Measurements from ENCODE around the gene DRAM2.

GRCh38 chr1:111176678-111177077 is 36.8 kb upstream of the DRAM2 start:
- TF ChIP-seq, protein P1, sequence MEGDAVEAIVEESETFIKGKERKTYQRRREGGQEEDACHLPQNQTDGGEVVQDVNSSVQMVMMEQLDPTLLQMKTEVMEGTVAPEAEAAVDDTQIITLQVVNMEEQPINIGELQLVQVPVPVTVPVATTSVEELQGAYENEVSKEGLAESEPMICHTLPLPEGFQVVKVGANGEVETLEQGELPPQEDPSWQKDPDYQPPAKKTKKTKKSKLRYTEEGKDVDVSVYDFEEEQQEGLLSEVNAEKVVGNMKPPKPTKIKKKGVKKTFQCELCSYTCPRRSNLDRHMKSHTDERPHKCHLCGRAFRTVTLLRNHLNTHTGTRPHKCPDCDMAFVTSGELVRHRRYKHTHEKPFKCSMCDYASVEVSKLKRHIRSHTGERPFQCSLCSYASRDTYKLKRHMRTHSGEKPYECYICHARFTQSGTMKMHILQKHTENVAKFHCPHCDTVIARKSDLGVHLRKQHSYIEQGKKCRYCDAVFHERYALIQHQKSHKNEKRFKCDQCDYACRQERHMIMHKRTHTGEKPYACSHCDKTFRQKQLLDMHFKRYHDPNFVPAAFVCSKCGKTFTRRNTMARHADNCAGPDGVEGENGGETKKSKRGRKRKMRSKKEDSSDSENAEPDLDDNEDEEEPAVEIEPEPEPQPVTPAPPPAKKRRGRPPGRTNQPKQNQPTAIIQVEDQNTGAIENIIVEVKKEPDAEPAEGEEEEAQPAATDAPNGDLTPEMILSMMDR (IDR thresholded peaks at IDR 0.05; ENCODE audit: extremely low read depth in 1 of 2, insufficient read depth in 1 of 2, low read depth in 1 of 2, low read length in 2 of 2), result no peak
- TF ChIP-seq POLR2AphosphoS5 (IDR thresholded peaks at IDR 0.05; ENCODE audit: insufficient read depth, low read depth, low read length) (no peak), EZH2 (IDR thresholded peaks at IDR 0.05; ENCODE audit: borderline replicate concordance, low read depth, low read length, severe bottlenecking) (no peak), POLR2A (IDR thresholded peaks at IDR 0.05; ENCODE audit: low read depth, low read length) (no peak), FOS (IDR thresholded peaks at IDR 0.05; ENCODE audit: borderline replicate concordance, insufficient read depth, low read length) (no peak), MAX (IDR thresholded peaks at IDR 0.05; ENCODE audit: insufficient read depth, insufficient read length) (no peak), JUN (IDR thresholded peaks at IDR 0.05; ENCODE audit: borderline replicate concordance, insufficient read depth, insufficient read length, low read depth) (no peak), MYC (IDR thresholded peaks at IDR 0.05; ENCODE audit: low read depth, low read length) (no peak)
